ENCODE measurements around the gene B4GAT1.

DNA sequence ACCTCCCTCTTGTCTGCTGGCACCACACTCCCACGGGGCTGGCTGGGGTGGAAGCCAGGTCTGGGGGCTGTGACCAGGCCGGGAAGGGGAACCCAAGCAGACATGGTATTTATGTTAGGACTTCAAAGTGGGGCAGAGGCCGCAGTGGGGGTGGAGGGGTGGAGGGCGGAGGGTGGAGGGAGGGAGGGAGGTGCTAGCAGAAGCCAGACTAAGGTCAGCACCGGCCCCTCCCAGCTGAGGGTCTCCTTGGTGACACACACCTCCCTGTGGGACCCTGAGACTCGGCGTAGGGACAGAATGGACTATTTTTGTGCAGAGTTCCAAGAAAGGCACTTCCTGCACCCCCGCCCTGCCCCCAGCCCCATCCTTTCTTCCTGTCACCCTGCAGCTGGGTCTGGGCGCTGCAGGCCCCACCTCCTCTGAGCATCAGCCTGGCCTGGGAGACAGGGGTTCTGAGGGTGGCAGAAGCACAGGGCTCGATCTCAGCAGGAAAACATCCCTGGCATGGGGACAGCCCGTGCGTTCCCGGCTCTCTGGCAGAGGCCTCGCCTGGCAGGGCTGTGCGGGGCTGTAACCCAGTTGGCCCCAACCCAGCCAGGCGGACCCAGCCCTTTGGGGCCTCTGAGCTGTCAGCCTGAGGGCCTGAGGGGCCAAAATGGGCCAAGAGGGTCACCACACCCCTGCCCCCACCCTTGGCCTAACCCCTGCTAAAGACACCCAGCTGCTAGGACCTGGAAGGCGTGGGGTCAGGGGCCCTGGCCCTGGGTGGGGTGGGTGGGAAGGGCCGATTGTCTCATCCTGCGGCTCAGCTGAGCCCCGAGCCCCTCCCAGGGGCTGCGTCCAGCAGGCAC is 20.9 kb downstream of the B4GAT1 start:
- no peak for TF ChIP-seq CTCF (IDR thresholded peaks at IDR 0.05; ENCODE audit: insufficient read depth, low read depth, low read length)
- no peak for TF ChIP-seq EZH2 (IDR thresholded peaks at IDR 0.05; ENCODE audit: insufficient read depth, low read length)

Data from astrocyte (in vitro differentiated cells and primary cell).